GM19468 (cell line): ENCODE measurements around the gene CCDC73.

Experiments used
- ATAC-seq: cut with Tn5 transposase; IDR thresholded peaks from one replicate; pipeline ENCODE4 v1.9.1; 2021; ENCODE audit warnings: mild to moderate bottlenecking, moderate library complexity, moderate number of reproducible peaks; ENCODE audit not compliant: unreplicated experiment; ENCODE audit errors: extremely low read depth

Gene CCDC73

DNA sequence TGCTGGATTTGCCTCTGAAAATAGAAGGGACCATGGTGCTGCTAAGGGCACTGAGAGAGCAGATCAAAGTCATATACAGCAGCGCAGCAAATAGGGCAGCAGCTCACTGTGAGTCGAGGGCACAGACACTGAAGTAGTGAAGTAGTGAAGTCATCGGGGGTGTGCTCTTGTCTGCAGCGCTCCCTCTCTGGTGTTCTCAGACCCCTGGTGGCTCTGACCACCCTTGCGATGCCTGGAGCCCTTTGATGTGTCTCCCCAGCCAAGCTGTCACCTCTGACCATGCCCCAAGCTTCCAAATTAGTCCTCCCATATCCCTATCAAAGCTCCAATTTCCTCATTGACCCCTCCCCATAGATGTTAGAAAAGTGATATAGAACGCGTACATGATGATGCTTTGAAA lies 238.6 kb downstream of the CCDC73 start:
- no peak for ATAC-seq

- no peak for ATAC-seq
Measured at GRCh38 chr11:32555091-32555490, 239.4 kb downstream of the CCDC73 start.
